CD4-positive, alpha-beta T cell treated with Interleukin-4 for 4 hours (primary cell): ENCODE data around the gene PARVG.
"Not testable (repeated sequence)": the region's sequence is repeated elsewhere in the genome, so short reads cannot be mapped to it uniquely, and the experiment has no call there.

Source experiments
- DNase-seq: peaks from one replicate; pipeline ENCODE4 v3.0.0-alpha.2; 2020

The PARVG gene

GRCh38 chr22:44217346-44217745, 36.6 kb downstream of the PARVG start:
- no peak for DNase-seq

GRCh38 chr22:44218071-44218470, 37.3 kb downstream of the PARVG start:
- no peak for DNase-seq

- DNase-seq = no peak
These were observed 38.6 kb downstream of the PARVG start for GRCh38 chr22:44219101-44219870.

- no peak for DNase-seq
These were observed 40.3 kb downstream of the PARVG start for GRCh38 chr22:44220727-44221680.

GRCh38 chr22:44221710-44222475, 41.2 kb downstream of the PARVG start:
- DNase-seq = no peak

- no peak for DNase-seq
These were observed 43.4 kb downstream of the PARVG start for GRCh38 chr22:44224166-44224565.

GRCh38 chr22:44225091-44225689, 44.5 kb downstream of the PARVG start:
- no peak for DNase-seq

GRCh38 chr22:44225812-44226211, 45.1 kb downstream of the PARVG start:
- DNase-seq = no peak

- DNase-seq = no peak
These were observed 48.6 kb downstream of the PARVG start for GRCh38 chr22:44229331-44229730.

GRCh38 chr22:44229809-44230208, 49.1 kb downstream of the PARVG start:
- no peak for DNase-seq

GRCh38 chr22:44231233-44231632, 50.5 kb downstream of the PARVG start:
- no peak for DNase-seq

- not testable (repeated sequence) for DNase-seq
These were observed 53.6 kb downstream of the PARVG start for GRCh38 chr22:44234372-44234771.

GRCh38 chr22:44237290-44237689, 56.6 kb downstream of the PARVG start:
- no peak for DNase-seq

- DNase-seq = not testable (repeated sequence)
These were observed 60.4 kb downstream of the PARVG start for GRCh38 chr22:44241121-44241520.

GRCh38 chr22:44242946-44243724, 62.4 kb downstream of the PARVG start:
- DNase-seq = no peak

- DNase-seq = no peak
These were observed 63.0 kb downstream of the PARVG start for GRCh38 chr22:44243761-44244160.

- DNase-seq = no peak
These were observed 63.6 kb downstream of the PARVG start for GRCh38 chr22:44244265-44244822.

GRCh38 chr22:44245438-44245837, 64.7 kb downstream of the PARVG start:
- no peak for DNase-seq

- no peak for DNase-seq
These were observed 65.1 kb downstream of the PARVG start for GRCh38 chr22:44245867-44246266.

GRCh38 chr22:44246615-44247326, 66.0 kb downstream of the PARVG start:
- no peak for DNase-seq

GRCh38 chr22:44247346-44247745, 66.6 kb downstream of the PARVG start:
- DNase-seq = no peak
